Mesothelial cell of epicardium (in vitro differentiated cells): ENCODE measurements around the gene SREK1IP1. TPM values are rescaled to one million over a fixed set of nuclear protein-coding genes. Genes with fewer than 3 reads are reported as not detected.
A peak's percentile ranks its signal among the peaks of the same experiment; 100 is the strongest.

ENCODE experiments used
- DNase-seq, 2 experiments: peaks; one replicate each; pipeline ENCODE4 v3.0.0; 2021; ENCODE audit warnings: low spot score in 2 of 2; ENCODE audit not compliant: unreplicated experiment in 2 of 2
- H3K27ac Mint-ChIP-seq: 2 replicates; pipeline ENCODE4 v1.8.0; 2021; ENCODE audit warnings: mixed read lengths
- H3K27me3 Mint-ChIP-seq: 2 replicates; pipeline ENCODE4 v1.8.0; 2021; ENCODE audit warnings: low read depth, mixed read lengths
- H3K36me3 Mint-ChIP-seq: 2 replicates; pipeline ENCODE4 v1.8.0; 2021; ENCODE audit warnings: mixed read lengths
- H3K4me1 Mint-ChIP-seq: 2 replicates; pipeline ENCODE4 v1.8.0; 2021; ENCODE audit warnings: mixed read lengths
- H3K4me3 Mint-ChIP-seq: 2 replicates; pipeline ENCODE4 v1.8.0; 2021; ENCODE audit warnings: mild to moderate bottlenecking, moderate library complexity, mixed read lengths
- H3K9me3 Mint-ChIP-seq: 2 replicates; pipeline ENCODE4 v1.8.0; 2021; ENCODE audit warnings: mixed read lengths
- CTCF ChIP-seq: fragments of 200-600 bp; sonication (generic); IDR thresholded peaks from one replicate; pipeline ENCODE4 v1.5.0; 2021; ENCODE audit warnings: antibody characterized with exemption; ENCODE audit not compliant: unreplicated experiment
- total RNA-seq: library from RNA; stranded (reverse); gene quantifications from 3 replicates; pipeline ENCODE4 v1.2.1, GENCODE V29; 2021

Gene SREK1IP1
- total RNA-seq, 1 donor from 2014 or later = 20.9 TPM

- Mint-ChIP-seq H3K27ac (no peak overlapping the region), H3K27me3 (no peaks in the 10 kb centered on the region), H3K9me3 (no peaks in the 10 kb centered on the region), H3K36me3 (no peaks in the 10 kb centered on the region), H3K4me3 (no peak overlapping the region), H3K4me1 (peaks cover 19% of the 10 kb centered on the region)
- no peak for DNase-seq
- no peak for TF ChIP-seq CTCF
Observed at GRCh38 chr5:64771736-64772135, 3.2 kb upstream of the SREK1IP1 start.

- Mint-ChIP-seq H3K4me3 (peak overlapping the region; percentile 99), H3K36me3 (peaks cover 6% of the 10 kb centered on the region), H3K9me3 (no peaks in the 10 kb centered on the region), H3K27me3 (no peaks in the 10 kb centered on the region), H3K27ac (peak overlapping the region; percentile 100), H3K4me1 (peaks cover 24% of the 10 kb centered on the region)
- no peak for DNase-seq
- TF ChIP-seq CTCF = no peak
Observed at GRCh38 chr5:64769855-64770254, 1.4 kb upstream of the SREK1IP1 start.

- Mint-ChIP-seq H3K27me3 (no peaks in the 10 kb centered on the region), H3K27ac (peak overlapping the region; percentile 100), H3K36me3 (peaks cover 7% of the 10 kb centered on the region), H3K4me3 (peak overlapping the region; percentile 99), H3K4me1 (peaks cover 24% of the 10 kb centered on the region), H3K9me3 (no peaks in the 10 kb centered on the region)
- peak in 1 of 2 experiments; percentile 39 for DNase-seq
- no peak for TF ChIP-seq CTCF
Observed at GRCh38 chr5:64767959-64768357, 533 bp downstream of the SREK1IP1 start.

- peaks cover 7% of the 10 kb centered on the region for H3K36me3 Mint-ChIP-seq
- DNase-seq = no peak
- TF ChIP-seq CTCF = no peak
- no peaks in the 10 kb centered on the region for H3K27me3 Mint-ChIP-seq
- H3K9me3 Mint-ChIP-seq = no peaks in the 10 kb centered on the region
- H3K4me1 Mint-ChIP-seq = peaks cover 24% of the 10 kb centered on the region
- peak overlapping the region; percentile 100 for H3K27ac Mint-ChIP-seq
- peak overlapping the region; percentile 99 for H3K4me3 Mint-ChIP-seq
Observed at GRCh38 chr5:64766941-64767340, 1.6 kb downstream of the SREK1IP1 start.

GRCh38 chr5:64765804-64766504 is 2.5 kb downstream of the SREK1IP1 start:
- no peak for TF ChIP-seq CTCF
- no peak for DNase-seq
- Mint-ChIP-seq H3K27me3 (no peaks in the 10 kb centered on the region), H3K4me1 (peaks cover 26% of the 10 kb centered on the region), H3K27ac (peak overlapping the region; percentile 13), H3K9me3 (no peaks in the 10 kb centered on the region), H3K4me3 (no peak overlapping the region), H3K36me3 (peaks cover 7% of the 10 kb centered on the region)
